Uterus (tissue), 4 donors: ENCODE data around the gene SHROOM3. TPM values are rescaled to one million over a fixed set of nuclear protein-coding genes. Genes with fewer than 3 reads are reported as not detected.

Experiments used
- DNase-seq, 2 donors: peaks; one replicate each; pipeline ENCODE4 v3.0.0-alpha.2; 2019 to 2020
- H3K27ac ChIP-seq, 2 donors: fragments of 200-600 bp; sonication (generic); 1 replicate in 1 of 2; 2 replicates in 1 of 2; pipeline ENCODE4 v1.5.1; 2016 to 2018
- H3K27me3 ChIP-seq, 2 donors: fragments of 200-600 bp; sonication (generic); one replicate each; pipeline ENCODE4 v1.5.1; 2018 to 2019; ENCODE audit warnings: control low read depth in 1 of 2
- H3K36me3 ChIP-seq, 2 donors: fragments of 200-600 bp; sonication (generic); one replicate each; pipeline ENCODE4 v1.5.1; 2019; ENCODE audit warnings: control low read depth in 1 of 2
- H3K4me1 ChIP-seq, 2 donors: fragments of 200-600 bp; sonication (generic); one replicate each; pipeline ENCODE4 v1.5.1; 2018 to 2019; ENCODE audit warnings: control low read depth in 1 of 2
- H3K4me3 ChIP-seq, 2 donors: fragments of 200-600 bp; sonication (generic); 1 replicate in 1 of 2; 2 replicates in 1 of 2; pipeline ENCODE4 v1.5.1; 2018 to 2019; ENCODE audit warnings: mild to moderate bottlenecking in 1 of 2
- H3K9me3 ChIP-seq, 2 donors: fragments of 200-600 bp; sonication (generic); one replicate each; pipeline ENCODE4 v1.5.1; 2019; ENCODE audit warnings: control low read depth in 1 of 2
- POLR2A ChIP-seq, 2 donors: fragments of 450-650 bp; IDR thresholded peaks; one replicate each; pipeline ENCODE4 v1.6.1; 2016; ENCODE audit warnings: antibody characterized with exemption in 2 of 2, mild to moderate bottlenecking in 1 of 2, moderate library complexity in 1 of 2
- intact Hi-C: fragments of 100-400 bp; cut with DNase I; formaldehyde crosslinking; loops from one replicate; pipeline ENCODE4 v1.15.1; 2023; ENCODE audit warnings: low total_unique reads
- total RNA-seq, 4 donors: library from RNA; depleted of rRNA in 3 of 4; stranded (reverse); fragments of >200 nt in 3 of 4; gene quantifications; one replicate each; pipeline versions ENCODE4 v1.1.0 to v1.2.4, GENCODE V29; 2014 to 2023
- TF ChIP-seq, protein P1 (sequence below), 4 experiments: fragments of 200-600 bp in 2 of 4; fragments of 450-650 bp in 2 of 4; sonication (generic) in 2 of 4; IDR thresholded peaks; one replicate each; pipeline ENCODE4 v1.5.1; 2016 to 2019; ENCODE audit warnings: antibody characterized with exemption in 4 of 4, mild to moderate bottlenecking in 2 of 4, moderate library complexity in 1 of 4
- donor health status: DM: yes; HTN: yes; CAD: no.

Gene SHROOM3
- total RNA-seq, 4 donors from 2014 or later = 1.5 to 24.1 (median 3.4) TPM

DNA sequence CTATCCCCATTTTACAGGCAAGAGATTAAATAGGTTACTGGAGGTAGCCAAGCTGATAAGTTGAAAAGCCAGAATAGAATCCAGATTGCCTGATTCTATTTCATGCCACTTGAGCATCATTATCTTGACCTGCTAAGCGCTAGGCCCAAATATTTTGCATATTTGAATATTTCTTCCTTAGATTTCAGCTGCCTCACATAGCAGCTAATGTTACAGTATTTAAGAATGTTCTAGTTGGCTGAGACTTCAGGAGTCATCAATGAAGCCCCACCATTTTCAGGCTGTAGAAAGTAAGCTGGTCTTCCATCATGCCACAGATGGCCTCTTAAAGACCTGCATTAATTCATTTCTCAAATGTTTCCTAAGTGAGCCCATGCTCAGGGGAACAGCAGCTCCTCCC lies 121.4 kb downstream of the SHROOM3 start:
- no peaks in the 10 kb centered on the region for H3K9me3 ChIP-seq
- no peak overlapping the region for H3K27ac ChIP-seq
- no peaks in the 10 kb centered on the region for H3K36me3 ChIP-seq
- no peak overlapping the region for H3K4me3 ChIP-seq
- intact Hi-C loops = no loop called here
- no peaks in the 10 kb centered on the region for H3K4me1 ChIP-seq
- no peak for DNase-seq
- H3K27me3 ChIP-seq = no peaks in the 10 kb centered on the region
- no peak for TF ChIP-seq POLR2A (IDR thresholded peaks at IDR 0.05)
- TF ChIP-seq, protein P1, sequence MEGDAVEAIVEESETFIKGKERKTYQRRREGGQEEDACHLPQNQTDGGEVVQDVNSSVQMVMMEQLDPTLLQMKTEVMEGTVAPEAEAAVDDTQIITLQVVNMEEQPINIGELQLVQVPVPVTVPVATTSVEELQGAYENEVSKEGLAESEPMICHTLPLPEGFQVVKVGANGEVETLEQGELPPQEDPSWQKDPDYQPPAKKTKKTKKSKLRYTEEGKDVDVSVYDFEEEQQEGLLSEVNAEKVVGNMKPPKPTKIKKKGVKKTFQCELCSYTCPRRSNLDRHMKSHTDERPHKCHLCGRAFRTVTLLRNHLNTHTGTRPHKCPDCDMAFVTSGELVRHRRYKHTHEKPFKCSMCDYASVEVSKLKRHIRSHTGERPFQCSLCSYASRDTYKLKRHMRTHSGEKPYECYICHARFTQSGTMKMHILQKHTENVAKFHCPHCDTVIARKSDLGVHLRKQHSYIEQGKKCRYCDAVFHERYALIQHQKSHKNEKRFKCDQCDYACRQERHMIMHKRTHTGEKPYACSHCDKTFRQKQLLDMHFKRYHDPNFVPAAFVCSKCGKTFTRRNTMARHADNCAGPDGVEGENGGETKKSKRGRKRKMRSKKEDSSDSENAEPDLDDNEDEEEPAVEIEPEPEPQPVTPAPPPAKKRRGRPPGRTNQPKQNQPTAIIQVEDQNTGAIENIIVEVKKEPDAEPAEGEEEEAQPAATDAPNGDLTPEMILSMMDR (IDR thresholded peaks at IDR 0.05) = no peak

DNA sequence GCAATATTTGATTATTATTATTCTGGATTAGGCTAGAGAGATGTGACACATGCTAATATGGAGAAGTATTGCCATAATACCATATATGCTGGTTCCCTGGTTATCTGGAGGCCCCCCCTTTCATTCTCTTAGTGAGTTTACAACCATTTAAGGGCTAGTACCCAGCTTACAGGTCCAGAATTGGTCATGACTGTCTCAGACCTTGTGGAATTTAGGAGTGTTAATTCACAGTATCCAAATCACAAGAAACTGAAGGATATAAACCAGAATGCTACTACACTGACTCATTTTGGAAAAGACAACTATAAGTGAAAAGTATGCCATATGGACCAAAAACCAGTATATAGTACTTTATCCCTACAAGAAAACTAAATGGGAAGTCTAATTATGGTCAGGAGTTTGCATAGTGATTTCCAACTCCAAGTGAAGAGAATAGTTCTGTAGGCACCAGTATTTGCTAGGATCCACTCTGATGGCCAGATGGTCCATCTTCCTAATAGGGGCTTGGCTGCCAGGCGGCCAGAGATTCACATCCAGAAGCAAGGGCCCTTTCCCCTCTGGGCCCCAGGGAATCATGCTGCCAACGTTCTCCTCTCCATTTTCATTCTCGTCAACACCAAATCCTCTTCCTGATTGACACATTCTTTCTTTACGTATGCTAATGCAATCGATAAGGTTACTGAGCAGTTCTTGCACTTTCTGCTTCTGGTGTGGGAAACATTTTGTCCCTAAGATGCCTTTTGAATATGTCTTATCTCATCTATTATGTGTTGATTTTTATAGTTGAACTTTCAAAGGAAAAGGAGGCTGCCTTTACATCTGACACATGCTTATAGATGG lies 123.6 kb downstream of the SHROOM3 start:
- no peak overlapping the region for H3K4me3 ChIP-seq
- no peak overlapping the region for H3K27ac ChIP-seq
- H3K36me3 ChIP-seq = no peaks in the 10 kb centered on the region
- no peaks in the 10 kb centered on the region for H3K27me3 ChIP-seq
- TF ChIP-seq, protein P1 (IDR thresholded peaks at IDR 0.05) = no peak
- TF ChIP-seq POLR2A (IDR thresholded peaks at IDR 0.05) = no peak
- H3K9me3 ChIP-seq = no peaks in the 10 kb centered on the region
- intact Hi-C loops = no loop called here
- H3K4me1 ChIP-seq = no peaks in the 10 kb centered on the region
- no peak for DNase-seq

- Histone ChIP-seq H3K4me3 (no peak overlapping the region), H3K27ac (no peak overlapping the region), H3K36me3 (no peaks in the 10 kb centered on the region), H3K9me3 (no peaks in the 10 kb centered on the region), H3K4me1 (no peaks in the 10 kb centered on the region), H3K27me3 (no peaks in the 10 kb centered on the region)
- intact Hi-C loops = no loop called here
- no peak for DNase-seq
- TF ChIP-seq POLR2A (IDR thresholded peaks at IDR 0.05) = no peak
- TF ChIP-seq, protein P1 (IDR thresholded peaks at IDR 0.05) = no peak
These were observed 124.4 kb downstream of the SHROOM3 start for GRCh38 chr4:76559236-76560071.

DNA sequence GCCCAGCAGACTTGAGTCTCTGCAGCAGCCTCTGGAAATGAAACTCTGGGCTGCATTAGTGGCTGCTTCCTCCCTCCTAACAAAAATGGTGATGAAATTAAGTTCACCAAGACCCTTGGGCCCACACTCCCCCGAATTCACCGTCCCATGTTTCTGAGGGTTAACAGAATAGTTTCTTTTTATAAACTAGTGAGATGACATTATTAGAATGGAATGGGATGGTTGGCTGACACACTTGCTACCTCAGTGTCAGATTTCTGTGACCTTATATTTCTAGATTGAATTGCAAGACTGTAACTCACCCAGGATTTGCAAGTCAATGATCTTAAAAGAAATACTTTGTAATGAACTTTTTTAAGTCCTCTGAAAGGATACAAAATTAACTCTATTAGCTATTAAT lies 127.1 kb downstream of the SHROOM3 start:
- intact Hi-C loops = no loop called here
- TF ChIP-seq, protein P1 (IDR thresholded peaks at IDR 0.05) = no peak
- no peak for TF ChIP-seq POLR2A (IDR thresholded peaks at IDR 0.05)
- H3K4me1 ChIP-seq = no peaks in the 10 kb centered on the region

More for the DNA sequence above, 127.1 kb downstream of the SHROOM3 start:
- peak overlapping the region; percentile 12 to 52 for H3K27ac ChIP-seq
- no peaks in the 10 kb centered on the region for H3K27me3 ChIP-seq
- DNase-seq = no peak
- no peak overlapping the region for H3K4me3 ChIP-seq
- H3K36me3 ChIP-seq = no peaks in the 10 kb centered on the region
- H3K9me3 ChIP-seq = no peaks in the 10 kb centered on the region
